D721Med (cell line): ENCODE measurements around the gene LINGO3.
"Not testable (repeated sequence)": the region's sequence is repeated elsewhere in the genome, so short reads cannot be mapped to it uniquely, and the experiment has no call there.

Experiments used
- DNase-seq: peaks from one replicate; pipeline ENCODE4 v3.0.0; 2011; ENCODE audit warnings: low spot score; ENCODE audit not compliant: insufficient read length
- FAIRE-seq: peaks from 2 replicates; lab custom pipeline; 2011; peaks lifted over from hg19 to GRCh38; lab: Jason Lieb, UNC
- TF ChIP-seq, protein P1 (sequence below): IDR thresholded peaks from 2 replicates; pipeline ENCODE4 v1.5.1; 2012; ENCODE audit warnings: mild to moderate bottlenecking, control low read depth; ENCODE audit not compliant: insufficient read depth; ENCODE audit errors: missing control alignments

The LINGO3 gene

DNA sequence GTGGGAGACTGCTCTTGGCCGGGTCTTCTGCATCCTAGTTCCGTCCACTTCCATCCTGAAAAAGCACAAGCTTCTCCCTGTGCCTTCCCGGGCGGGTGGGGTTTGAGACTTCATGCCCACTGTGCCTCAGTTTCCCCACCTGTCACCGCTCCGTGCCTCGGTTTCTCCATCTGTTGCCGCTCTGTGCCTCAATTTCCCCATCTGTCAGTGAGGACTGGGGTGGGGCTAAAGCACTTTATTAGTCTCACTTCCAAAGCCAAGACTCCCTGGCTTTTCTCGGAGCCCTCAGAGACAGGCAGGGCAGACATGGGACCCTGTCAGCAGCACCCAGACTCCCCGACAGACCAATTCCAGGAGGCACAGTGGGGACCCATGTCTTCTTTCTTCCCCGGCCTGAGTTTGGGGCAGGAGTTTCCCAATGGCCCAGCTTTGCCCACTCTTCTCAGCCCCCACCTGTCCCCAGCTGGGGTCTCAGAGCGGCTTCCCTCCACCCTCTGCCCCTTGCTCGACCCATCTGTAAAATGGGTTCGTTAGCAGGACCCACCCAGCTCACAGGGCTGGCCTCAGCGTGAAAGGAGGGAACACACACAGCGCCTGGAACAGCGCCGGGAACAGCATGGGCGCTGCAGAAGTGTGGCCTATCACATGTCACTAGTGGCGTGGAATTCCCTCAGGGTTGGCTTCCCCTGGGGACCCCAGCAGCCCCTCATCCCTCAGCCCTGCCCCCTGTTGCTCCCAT is 21.4 kb downstream of the LINGO3 start:
- no peak for FAIRE-seq
- DNase-seq: no peak
- TF ChIP-seq, protein P1, sequence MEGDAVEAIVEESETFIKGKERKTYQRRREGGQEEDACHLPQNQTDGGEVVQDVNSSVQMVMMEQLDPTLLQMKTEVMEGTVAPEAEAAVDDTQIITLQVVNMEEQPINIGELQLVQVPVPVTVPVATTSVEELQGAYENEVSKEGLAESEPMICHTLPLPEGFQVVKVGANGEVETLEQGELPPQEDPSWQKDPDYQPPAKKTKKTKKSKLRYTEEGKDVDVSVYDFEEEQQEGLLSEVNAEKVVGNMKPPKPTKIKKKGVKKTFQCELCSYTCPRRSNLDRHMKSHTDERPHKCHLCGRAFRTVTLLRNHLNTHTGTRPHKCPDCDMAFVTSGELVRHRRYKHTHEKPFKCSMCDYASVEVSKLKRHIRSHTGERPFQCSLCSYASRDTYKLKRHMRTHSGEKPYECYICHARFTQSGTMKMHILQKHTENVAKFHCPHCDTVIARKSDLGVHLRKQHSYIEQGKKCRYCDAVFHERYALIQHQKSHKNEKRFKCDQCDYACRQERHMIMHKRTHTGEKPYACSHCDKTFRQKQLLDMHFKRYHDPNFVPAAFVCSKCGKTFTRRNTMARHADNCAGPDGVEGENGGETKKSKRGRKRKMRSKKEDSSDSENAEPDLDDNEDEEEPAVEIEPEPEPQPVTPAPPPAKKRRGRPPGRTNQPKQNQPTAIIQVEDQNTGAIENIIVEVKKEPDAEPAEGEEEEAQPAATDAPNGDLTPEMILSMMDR: no peak

DNA sequence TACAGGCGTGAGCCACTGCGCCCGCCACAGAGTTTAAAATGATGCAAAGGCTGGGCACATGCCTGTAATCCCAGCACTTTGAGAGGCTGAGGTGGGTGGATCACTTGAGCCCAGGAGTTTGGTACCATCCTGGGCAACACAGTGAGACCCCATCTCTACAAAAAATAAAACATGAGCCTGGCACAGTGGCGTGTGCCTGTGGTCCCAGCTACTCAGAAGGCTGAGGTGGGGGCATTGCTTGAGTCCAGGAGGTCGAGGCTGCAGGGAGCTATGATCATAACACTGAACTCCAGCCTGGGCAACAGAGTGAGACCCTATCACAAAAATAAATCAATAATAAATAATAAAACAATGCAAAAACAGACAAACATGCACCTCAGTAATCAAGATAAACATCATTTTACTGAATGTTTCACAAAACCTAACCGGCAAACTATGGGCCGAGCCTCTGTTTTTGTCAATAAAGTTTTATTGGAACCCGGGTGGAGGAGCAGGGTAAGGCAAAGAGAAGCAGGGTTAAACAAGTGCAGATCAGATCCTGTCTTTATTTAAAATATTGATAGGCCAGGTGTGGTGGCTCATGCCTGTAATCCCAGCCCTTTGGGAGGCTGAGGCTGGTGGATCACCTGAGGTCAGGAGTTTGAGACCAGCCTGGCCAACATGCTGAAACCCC is 24.0 kb downstream of the LINGO3 start:
- DNase-seq (no peak), FAIRE-seq (no peak)
- TF ChIP-seq, protein P1: no peak

DNA sequence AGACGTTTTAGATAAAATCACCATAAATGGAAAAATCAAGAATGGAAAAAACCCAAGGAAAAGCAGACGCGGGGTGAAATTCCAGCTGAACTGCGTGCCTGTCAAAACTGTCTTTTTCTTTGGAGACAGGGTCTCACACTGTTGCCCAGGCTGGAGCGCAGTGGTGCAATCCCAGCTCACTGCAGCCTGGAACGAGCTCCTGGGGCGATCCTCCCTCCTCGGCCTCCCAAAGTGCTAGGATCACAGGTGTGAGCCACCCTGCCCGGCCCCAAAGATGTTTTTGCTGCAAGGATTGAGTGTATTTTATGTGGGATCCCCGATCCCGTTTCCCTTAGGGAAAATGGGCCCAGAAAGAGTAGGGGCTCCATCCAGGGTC is 25.1 kb downstream of the LINGO3 start:
- DNase-seq (no peak), FAIRE-seq (no peak)
- TF ChIP-seq, protein P1: no peak

DNA sequence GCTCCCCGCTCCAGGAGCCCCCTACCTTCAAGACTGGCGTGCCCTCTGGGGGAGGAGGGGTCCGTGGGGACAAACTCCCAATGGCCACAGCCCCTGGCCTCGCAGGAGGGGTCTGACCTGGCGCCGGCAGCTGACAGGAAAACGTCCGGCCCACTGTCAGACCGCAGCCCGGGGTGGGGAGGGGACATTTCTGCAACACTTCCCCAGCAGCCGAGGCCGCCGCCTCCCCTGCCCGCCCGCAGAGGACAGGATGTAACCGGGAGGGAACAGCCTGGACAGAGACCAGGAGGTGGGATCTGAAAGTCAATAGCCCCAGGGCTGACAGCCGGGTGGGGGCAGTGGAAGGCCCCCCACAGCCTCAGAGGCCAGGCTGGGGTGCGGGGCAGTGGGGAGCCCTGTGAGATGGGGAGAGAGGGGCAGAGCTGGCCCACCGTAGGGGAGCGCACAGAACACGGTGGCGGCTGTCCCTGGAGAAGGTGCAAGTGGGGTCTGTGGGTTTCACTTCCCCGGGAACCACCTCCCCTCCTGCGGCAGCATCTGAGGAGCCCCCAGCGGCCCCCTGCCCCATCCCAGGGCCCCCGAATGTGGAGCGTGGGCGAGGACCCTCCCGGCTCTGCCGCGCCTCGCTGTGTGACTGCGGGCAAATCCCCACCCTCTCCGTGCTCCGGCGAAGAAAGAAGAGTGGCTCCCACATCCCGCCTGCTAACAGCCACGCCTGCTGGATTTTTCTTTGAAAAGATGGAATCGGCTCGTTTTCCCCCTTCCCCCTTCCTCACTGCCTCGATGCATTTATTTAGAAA is 25.7 kb downstream of the LINGO3 start, which contains the start of gene PEAK3:
TSS of gene PEAK3 (minus strand) at position 114 of the 800 bp plus-strand sequence. CDS start 1,244 bp downstream, outside the sequence.
- DNase-seq (no peak), FAIRE-seq (no peak)
- TF ChIP-seq, protein P1: no peak

DNA sequence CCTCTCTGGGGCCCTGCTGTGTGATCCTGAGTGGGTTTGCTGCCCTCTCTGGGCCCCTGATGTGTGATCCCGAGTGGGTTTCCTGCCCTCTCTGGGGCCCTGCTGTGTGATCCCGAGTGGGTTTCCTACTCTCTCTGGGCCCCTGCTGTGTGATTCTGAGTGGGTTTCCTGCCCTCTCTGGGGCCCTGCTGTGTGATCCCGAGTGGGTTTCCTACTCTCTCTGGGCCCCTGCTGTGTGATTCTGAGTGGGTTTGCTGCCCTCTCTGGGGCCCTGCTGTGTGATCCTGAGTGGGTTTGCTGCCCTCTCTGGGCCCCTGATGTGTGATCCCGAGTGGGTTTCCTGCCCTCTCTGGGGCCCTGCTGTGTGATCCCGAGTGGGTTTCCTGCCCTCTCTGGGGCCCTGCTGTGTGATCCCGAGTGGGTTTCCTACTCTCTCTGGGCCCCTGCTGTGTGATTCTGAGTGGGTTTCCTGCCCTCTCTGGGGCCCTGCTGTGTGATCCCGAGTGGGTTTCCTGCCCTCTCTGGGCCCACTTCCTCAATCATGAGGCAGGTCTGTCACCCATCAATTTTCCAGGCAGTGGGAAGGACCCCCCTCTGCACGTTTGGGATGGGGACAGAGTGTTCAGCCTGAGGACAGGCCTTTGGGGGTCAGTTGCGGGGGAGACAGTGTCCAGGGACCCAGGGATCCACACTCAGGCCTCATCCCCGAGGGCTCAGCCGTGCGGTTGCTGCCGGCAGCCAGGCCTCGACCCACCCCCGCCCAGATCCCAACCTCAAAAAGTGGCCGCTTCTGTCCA is 26.5 kb downstream of the LINGO3 start:
- FAIRE-seq, DNase-seq: not testable (repeated sequence)

DNA sequence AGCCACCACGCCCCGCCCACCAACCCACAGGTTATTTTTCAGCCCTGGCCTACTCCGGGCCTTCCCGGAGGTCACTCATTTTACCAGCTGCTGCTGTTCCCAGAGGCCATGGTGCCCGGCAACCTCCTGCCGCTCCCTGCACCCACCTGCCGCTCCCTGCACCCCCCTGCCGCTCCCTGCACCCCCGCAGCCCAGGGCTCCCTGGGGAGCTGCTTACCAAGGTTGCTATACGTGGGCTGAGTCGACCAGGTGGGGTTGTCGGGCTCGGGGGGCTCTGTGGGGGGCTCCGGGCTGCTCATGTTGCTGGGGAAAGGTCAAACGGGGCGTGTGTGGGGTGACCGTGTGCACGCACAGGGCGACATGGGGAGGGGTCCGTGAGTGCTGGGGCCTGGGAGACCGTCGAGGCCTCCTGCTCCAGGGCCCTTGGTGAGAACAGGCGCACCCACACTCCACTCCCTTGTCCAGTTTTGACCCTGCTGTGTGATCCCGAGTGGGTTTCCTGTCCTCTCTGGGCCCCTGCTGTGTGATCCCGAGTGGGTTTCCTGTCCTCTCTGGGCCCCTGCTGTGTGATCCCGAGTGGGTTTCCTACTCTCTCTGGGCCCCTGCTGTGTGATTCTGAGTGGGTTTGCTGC is 27.2 kb downstream of the LINGO3 start:
- TF ChIP-seq, protein P1: no peak
- FAIRE-seq (no peak), DNase-seq (no peak)
